B cell (primary cell): ENCODE measurements around the gene ETV6.

ENCODE experiments used
- EZH2 ChIP-seq: IDR thresholded peaks from 2 replicates; pipeline ENCODE4 v1.6.1; 2012; ENCODE audit warnings: borderline replicate concordance, low read depth, mild to moderate bottlenecking, moderate library complexity, low read length; ENCODE audit not compliant: insufficient read depth, poor library complexity, severe bottlenecking
- TF ChIP-seq, protein P1 (sequence below): fragments of 200-600 bp; IDR thresholded peaks from one replicate; pipeline ENCODE4 v1.8.0; 2022; ENCODE audit warnings: antibody characterized with exemption, mild to moderate bottlenecking

- TF ChIP-seq, protein P1, sequence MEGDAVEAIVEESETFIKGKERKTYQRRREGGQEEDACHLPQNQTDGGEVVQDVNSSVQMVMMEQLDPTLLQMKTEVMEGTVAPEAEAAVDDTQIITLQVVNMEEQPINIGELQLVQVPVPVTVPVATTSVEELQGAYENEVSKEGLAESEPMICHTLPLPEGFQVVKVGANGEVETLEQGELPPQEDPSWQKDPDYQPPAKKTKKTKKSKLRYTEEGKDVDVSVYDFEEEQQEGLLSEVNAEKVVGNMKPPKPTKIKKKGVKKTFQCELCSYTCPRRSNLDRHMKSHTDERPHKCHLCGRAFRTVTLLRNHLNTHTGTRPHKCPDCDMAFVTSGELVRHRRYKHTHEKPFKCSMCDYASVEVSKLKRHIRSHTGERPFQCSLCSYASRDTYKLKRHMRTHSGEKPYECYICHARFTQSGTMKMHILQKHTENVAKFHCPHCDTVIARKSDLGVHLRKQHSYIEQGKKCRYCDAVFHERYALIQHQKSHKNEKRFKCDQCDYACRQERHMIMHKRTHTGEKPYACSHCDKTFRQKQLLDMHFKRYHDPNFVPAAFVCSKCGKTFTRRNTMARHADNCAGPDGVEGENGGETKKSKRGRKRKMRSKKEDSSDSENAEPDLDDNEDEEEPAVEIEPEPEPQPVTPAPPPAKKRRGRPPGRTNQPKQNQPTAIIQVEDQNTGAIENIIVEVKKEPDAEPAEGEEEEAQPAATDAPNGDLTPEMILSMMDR, result no peak
- no peak for TF ChIP-seq EZH2
These were observed 277.9 kb downstream of the ETV6 start for GRCh38 chr12:11927286-11927935.
